NCI-H1417 (cell line): ENCODE results near the gene CAMTA1.

ENCODE experiments used
- DNase-seq, 3 experiments: peaks; one replicate each; lab custom pipeline; 2025; lab: John Stamatoyannopoulos, UW

CAMTA1 gene

GRCh38 chr1:6979003-6979613 is 193.9 kb downstream of the CAMTA1 start:
- DNase-seq, result no peak

- DNase-seq, result no peak
Measured at GRCh38 chr1:6981595-6981994, 196.3 kb downstream of the CAMTA1 start.

GRCh38 chr1:6982443-6982842 is 197.2 kb downstream of the CAMTA1 start:
- no peak for DNase-seq

DNA sequence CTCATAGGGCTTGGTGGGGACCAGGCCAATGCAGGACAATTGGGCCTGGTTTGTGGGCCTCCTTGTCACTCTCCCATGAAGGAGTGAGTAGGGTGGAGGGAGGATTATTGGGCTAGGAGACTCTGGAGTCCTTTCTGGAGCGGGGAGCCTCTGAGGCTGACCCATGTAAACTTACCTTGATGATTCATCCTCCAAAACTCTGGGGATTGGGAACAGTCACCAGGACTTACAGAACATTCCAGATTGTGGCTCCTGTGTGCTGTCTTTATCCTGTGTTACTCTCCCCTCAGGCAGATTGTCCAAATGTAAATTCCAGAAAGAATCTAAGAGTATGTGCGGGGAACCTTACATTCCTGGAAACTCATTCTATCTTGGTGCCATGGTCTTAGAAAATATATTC is 197.6 kb downstream of the CAMTA1 start:
- no peak for DNase-seq

GRCh38 chr1:6984536-6984935 is 199.3 kb downstream of the CAMTA1 start:
- no peak for DNase-seq

DNA sequence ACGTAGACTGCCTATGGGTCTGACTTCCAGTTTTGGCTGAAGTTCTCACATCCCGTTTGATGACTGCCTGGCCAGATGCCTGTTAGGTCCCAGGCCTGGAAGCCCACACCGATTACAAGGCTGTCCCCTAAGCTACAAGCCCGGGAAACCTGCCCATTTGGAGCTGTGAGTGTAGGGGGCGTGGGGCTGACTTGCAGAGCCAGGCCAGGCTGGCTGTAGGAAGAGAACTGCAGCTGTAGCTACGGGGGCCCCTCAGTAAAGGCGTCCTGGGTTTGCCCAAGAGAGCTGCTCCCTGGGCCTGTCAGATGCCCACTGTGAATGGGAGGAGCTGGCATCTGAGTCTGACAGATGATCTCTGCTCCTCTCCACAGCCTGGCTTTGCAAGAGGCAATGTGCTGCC is 199.7 kb downstream of the CAMTA1 start:
- no peak for DNase-seq

- peak in 1 of 3 experiments; percentile 52 for DNase-seq
Measured at GRCh38 chr1:6985549-6986276, 200.5 kb downstream of the CAMTA1 start.

GRCh38 chr1:6986281-6986680 is 201.0 kb downstream of the CAMTA1 start:
- peak in 1 of 3 experiments; percentile 46 for DNase-seq

DNA sequence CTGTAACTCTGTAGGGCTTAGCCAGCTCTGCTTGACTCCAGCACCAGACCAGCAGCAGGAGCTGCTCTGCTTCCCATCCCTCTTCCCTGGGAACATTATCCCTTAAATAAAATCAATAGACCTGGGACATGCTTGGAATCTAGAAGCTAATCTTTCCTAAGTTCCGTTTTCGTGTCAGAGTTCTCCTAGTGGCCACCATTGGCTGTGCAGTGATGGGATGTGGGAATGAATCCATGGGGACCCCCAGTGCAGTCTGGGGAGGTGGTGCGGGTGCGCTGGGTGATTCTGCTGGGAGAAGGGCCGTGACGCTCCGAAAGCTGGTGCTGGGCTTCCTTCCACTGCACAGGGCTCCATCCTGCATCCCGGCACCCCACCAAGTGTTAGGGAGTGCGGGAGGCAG is 202.7 kb downstream of the CAMTA1 start:
- DNase-seq, result no peak

GRCh38 chr1:6988796-6989195 is 203.5 kb downstream of the CAMTA1 start:
- DNase-seq, result no peak

DNA sequence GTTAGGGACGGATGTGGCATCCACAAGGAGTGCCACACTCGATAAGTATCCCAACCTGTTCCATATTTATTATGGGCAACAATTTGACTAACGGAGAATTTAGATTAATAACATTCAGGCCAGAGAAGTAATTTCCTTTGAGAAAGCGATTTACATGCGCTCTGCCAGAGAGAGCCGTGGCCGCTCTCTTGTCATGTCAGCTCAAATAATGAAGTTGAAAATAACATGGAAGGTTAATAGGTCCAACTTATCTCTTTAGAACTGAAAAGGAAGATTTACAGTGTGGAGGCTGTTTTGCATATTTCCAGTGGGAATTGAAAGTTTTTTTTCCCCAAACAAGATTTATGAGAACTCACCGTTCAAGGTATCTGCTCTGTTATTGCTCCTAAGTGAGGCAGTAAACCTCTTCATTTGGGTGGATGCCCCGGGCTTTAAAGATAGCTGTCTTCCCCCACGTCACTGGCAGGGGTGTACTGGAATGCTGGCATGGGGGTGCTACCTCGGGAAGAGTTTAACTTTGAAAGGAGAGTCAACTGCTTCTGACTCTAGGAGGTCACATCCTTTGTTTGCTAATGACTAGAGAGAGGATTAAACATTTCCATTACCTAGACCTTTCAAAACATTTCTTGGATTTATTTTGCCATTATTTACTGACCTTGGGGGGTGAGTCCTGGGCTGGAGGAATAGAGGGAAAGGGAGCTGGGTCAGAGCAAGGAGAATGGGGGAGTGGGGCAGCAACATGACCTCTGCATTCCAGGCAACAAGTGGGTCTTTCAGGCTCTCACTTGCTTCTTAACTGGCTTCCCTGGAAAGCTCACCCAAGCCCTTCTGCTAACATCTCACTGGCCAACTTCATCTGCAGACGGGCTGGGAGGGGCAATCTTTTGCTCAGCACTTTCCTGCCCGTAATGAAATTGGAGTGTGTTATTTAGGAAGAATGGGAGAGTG is 204.2 kb downstream of the CAMTA1 start:
- no peak for DNase-seq

GRCh38 chr1:6991266-6991665 is 206.0 kb downstream of the CAMTA1 start:
- DNase-seq, result no peak

- DNase-seq, result no peak
Measured at GRCh38 chr1:6995789-6996188, 210.5 kb downstream of the CAMTA1 start.

DNA sequence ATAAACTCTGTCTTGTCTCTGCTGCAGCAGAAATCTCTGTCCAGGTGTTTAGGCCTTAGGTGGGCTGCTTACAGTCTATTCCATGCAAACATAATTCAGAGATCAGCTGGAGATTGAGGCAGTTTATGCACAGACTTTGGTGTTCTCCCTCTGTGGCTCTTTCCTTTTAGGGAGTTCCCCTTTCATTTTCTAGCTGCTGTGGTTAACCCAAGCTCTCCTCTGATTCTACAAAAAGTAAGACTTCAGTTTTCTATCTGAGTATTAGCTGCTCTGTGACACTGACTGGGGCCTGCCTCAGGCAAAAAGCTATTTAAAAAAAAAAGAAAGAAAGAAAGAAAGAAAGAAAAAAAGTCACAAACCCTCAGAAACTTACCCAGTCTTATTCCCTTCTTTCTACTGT is 211.1 kb downstream of the CAMTA1 start:
- no peak for DNase-seq

- DNase-seq, result no peak
Measured at GRCh38 chr1:6996866-6997265, 211.6 kb downstream of the CAMTA1 start.

- peak in 2 of 3 experiments; percentile 14 to 17 for DNase-seq
Measured at GRCh38 chr1:6998267-6998666, 213.0 kb downstream of the CAMTA1 start.

DNA sequence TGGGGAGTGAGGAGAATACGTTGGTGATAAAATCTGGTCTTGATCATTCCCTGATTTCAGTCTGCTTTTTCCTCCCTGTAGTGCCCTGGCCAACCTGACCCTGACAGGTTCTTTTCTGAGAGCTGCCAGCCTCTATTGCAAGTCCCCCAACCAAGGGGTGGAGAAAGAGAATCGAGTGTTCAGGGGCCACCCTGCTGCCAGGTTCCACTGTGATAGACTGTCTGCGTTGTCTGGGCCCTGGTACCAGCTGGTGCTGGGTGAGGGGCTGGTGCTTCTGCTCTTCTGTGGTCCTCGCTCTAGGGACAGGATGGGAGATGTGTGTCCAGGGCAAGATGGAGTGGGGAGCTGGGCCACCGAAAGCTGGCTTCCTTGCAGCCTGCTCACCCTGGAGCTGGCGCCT is 214.6 kb downstream of the CAMTA1 start:
- DNase-seq, result no peak

DNA sequence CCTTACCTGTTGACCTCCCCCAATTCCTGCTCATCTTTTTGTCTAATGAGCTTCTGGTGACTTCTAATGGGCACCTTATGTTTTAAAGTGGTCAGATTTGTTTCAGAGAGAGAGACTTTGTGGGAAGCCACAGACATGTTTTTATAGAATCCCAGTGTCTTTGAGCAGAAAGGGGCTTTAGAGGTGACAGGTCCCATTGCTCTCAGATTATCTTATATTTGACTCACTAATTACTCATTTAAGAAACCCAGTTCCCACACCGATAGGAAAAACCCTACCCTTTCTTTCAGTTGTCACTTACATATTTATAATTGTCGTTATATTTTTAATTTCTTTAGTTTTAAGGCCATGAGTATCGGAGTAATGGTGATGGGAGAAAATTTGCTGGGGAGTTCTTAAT is 215.5 kb downstream of the CAMTA1 start:
- DNase-seq, result no peak

DNA sequence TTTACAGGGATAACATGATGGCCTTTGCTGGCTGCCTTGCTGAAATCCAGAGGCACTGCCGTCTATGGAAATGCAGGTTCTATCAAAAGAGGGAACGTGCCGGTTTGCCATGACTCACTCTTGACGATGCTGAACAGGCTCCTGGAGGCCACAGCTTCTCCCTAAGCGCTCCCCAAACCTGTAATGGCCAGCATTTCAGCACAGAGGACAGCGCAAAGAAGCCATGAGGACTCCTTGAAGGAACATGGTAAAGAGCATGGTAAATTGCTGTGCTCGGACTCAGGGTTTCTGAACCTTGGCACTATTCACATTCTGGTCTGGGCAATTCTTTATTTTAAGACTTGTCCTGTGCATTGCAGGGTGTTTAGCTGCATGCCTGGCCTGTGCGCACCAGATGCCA is 217.5 kb downstream of the CAMTA1 start:
- no peak for DNase-seq

- DNase-seq, result no peak
Measured at GRCh38 chr1:7003676-7004075, 218.4 kb downstream of the CAMTA1 start.

DNA sequence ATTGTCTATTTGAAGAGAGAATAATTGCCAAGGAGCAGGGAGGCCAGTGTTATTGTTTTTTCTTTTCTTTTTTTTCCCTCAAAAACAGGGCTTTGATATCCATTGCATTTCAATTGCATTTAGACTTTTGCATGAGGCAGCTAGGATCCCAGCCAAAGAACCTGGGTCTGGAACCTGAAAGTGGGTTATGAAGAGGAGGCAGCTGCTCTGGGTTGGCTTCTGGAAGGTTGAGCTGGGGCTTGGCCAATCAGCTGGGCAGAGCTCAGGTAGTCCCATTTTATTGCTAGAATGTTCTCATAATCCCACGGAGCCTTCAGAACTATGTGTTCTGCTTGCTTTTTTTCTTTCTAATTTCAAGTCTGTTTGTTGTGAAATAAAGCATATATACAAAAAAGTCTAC is 218.9 kb downstream of the CAMTA1 start:
- no peak for DNase-seq

DNA sequence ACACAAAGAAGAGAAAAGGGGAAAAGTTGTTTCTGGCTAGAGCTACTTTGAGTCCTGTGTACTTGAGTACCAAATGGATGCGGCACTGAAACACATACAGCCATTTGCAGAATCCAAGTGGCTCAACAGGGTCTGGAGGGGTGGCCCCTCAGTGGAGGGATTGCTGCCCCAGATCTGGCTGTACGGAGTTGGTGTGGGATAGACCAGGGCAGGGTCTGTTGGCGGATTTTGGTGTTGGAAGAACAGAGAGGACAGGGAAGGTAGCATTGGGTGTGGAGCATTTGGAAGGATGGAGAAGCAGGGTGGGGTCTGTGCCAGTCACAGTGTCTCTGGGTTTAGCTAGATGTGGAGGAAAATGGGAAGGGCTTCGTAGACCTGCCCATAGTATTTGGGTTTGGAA is 220.5 kb downstream of the CAMTA1 start:
- no peak for DNase-seq
